Ramos (cell line): ENCODE data around the gene ATP8B2.
"Not testable (repeated sequence)": the region's sequence is repeated elsewhere in the genome, so short reads cannot be mapped to it uniquely, and the experiment has no call there.

Source experiments
- in situ Hi-C: fragments of 300-500 bp; cut with MboI; formaldehyde crosslinking; loops from one replicate; pipeline ENCODE4 v1.14.3; 2022; ENCODE audit warnings: low sequenced_read_pairs; ENCODE audit not compliant: unreplicated experiment

Gene ATP8B2

GRCh38 chr1:154342132-154342531, 16.8 kb downstream of the ATP8B2 start:
- in situ Hi-C loops = no loop called here

GRCh38 chr1:154342836-154343472, 17.6 kb downstream of the ATP8B2 start:
- in situ Hi-C loops = no loop called here

- in situ Hi-C loops = no loop called here
Measured at GRCh38 chr1:154344977-154345837, 19.9 kb downstream of the ATP8B2 start.

- in situ Hi-C loops = no loop called here
Measured at GRCh38 chr1:154346276-154346917, 21.1 kb downstream of the ATP8B2 start.

GRCh38 chr1:154347961-154348360, 22.6 kb downstream of the ATP8B2 start:
- in situ Hi-C loops = no loop called here

- in situ Hi-C loops = no loop called here
Measured at GRCh38 chr1:154348429-154349076, 23.2 kb downstream of the ATP8B2 start.

- in situ Hi-C loops = no loop called here
Measured at GRCh38 chr1:154349121-154349520, 23.8 kb downstream of the ATP8B2 start.

GRCh38 chr1:154350383-154350782, 25.1 kb downstream of the ATP8B2 start:
- in situ Hi-C loops = no loop called here

- in situ Hi-C loops = no loop called here
Measured at GRCh38 chr1:154351363-154352068, 26.2 kb downstream of the ATP8B2 start.

GRCh38 chr1:154352245-154352580, 26.9 kb downstream of the ATP8B2 start:
- in situ Hi-C loops = no loop called here

GRCh38 chr1:154352581-154353459, 27.5 kb downstream of the ATP8B2 start:
- in situ Hi-C loops = no loop called here

GRCh38 chr1:154353460-154353904, 28.2 kb downstream of the ATP8B2 start:
- in situ Hi-C loops = no loop called here

- in situ Hi-C loops = no loop called here
Measured at GRCh38 chr1:154353966-154354365, 28.6 kb downstream of the ATP8B2 start.

GRCh38 chr1:154358519-154358918, 33.2 kb downstream of the ATP8B2 start:
- in situ Hi-C loops = no loop called here

GRCh38 chr1:154360288-154360687, 35.0 kb downstream of the ATP8B2 start:
- in situ Hi-C loops = no loop called here

- in situ Hi-C loops = not testable (repeated sequence)
Measured at GRCh38 chr1:154360881-154361280, 35.6 kb downstream of the ATP8B2 start.

- in situ Hi-C loops = no loop called here
Measured at GRCh38 chr1:154361357-154361756, 36.0 kb downstream of the ATP8B2 start.

GRCh38 chr1:154371436-154371835, 46.1 kb downstream of the ATP8B2 start:
- in situ Hi-C loops = no loop called here

- in situ Hi-C loops = not testable (repeated sequence)
Measured at GRCh38 chr1:154373777-154374357, 48.5 kb downstream of the ATP8B2 start.
